ENCODE results near the gene ROBO2. TPM values are rescaled to one million over a fixed set of nuclear protein-coding genes. Genes with fewer than 3 reads are reported as not detected.

The ROBO2 gene
- total and polyA plus RNA-seq, 10 donors = 0.41 to 14.8 (median 5.2) TPM

GRCh38 chr3:77125966-77126365 is 86.1 kb downstream of the ROBO2 start:
- no peak for DNase-seq
- H3K4me3 ChIP-seq = no peak overlapping the region
- TF ChIP-seq POLR2AphosphoS5 (IDR thresholded peaks at IDR 0.05) (no peak), POLR2A (IDR thresholded peaks at IDR 0.05) (no peak), CTCF (IDR thresholded peaks at IDR 0.05 in 8 of 11, conservative IDR thresholded peaks at IDR 0.05 in 3 of 11) (no peak)
- H3K27ac ChIP-seq = no peak overlapping the region
- 64 to 75% (median 67%) methylated on average over 3 of the region's 3 CpGs for WGBS, 5 donors
- no peaks in the 10 kb centered on the region for H3K27me3 ChIP-seq (replicated peaks in 1 of 7)
- H3K9me3 ChIP-seq = peaks cover 0 to 4% (median 0%) of the 10 kb centered on the region in 8 donors
- H3K36me3 ChIP-seq = no peaks in the 10 kb centered on the region
- no peaks in the 10 kb centered on the region for H3K4me1 ChIP-seq
- intact Hi-C loops (cut with DNase I; ENCODE audit: low total_unique reads) = no loop called here

- intact Hi-C loops (cut with DNase I; ENCODE audit: low total_unique reads) = no loop called here
- Histone ChIP-seq H3K9me3 (peaks cover 0 to 32% (median 13%) of the 10 kb centered on the region in 8 donors), H3K27me3 (replicated peaks in 1 of 7) (no peaks in the 10 kb centered on the region), H3K4me3 (no peak overlapping the region), H3K36me3 (no peaks in the 10 kb centered on the region), H3K27ac (no peak overlapping the region), H3K4me1 (no peaks in the 10 kb centered on the region)
- DNase-seq = no peak
- WGBS, 5 donors = 79 to 92% (median 82%) methylated on average over 12 of the region's 12 CpGs
- TF ChIP-seq POLR2A (IDR thresholded peaks at IDR 0.05) = no peak
- no peak for TF ChIP-seq CTCF (IDR thresholded peaks at IDR 0.05 in 8 of 11, conservative IDR thresholded peaks at IDR 0.05 in 3 of 11)
- TF ChIP-seq POLR2AphosphoS5 (IDR thresholded peaks at IDR 0.05) = no peak
Observed at GRCh38 chr3:77134769-77135168, 94.9 kb downstream of the ROBO2 start.

- Histone ChIP-seq H3K4me3 (no peak overlapping the region), H3K27ac (no peak overlapping the region), H3K36me3 (no peaks in the 10 kb centered on the region), H3K27me3 (replicated peaks in 1 of 7) (no peaks in the 10 kb centered on the region), H3K4me1 (no peaks in the 10 kb centered on the region), H3K9me3 (peaks cover 0 to 32% (median 12%) of the 10 kb centered on the region in 8 donors)
- TF ChIP-seq CTCF (IDR thresholded peaks at IDR 0.05 in 8 of 11, conservative IDR thresholded peaks at IDR 0.05 in 3 of 11) = no peak
- no peak for TF ChIP-seq POLR2AphosphoS5 (IDR thresholded peaks at IDR 0.05)
- no peak for TF ChIP-seq POLR2A (IDR thresholded peaks at IDR 0.05)
- no peak for DNase-seq
- intact Hi-C loops (cut with DNase I; ENCODE audit: low total_unique reads) = no loop called here
- WGBS, 5 donors = 78 to 92% (median 85%) methylated on average over 5 of the region's 5 CpGs
Observed at GRCh38 chr3:77137559-77137958, 97.7 kb downstream of the ROBO2 start.

GRCh38 chr3:77139624-77140023 is 99.7 kb downstream of the ROBO2 start:
- WGBS, 5 donors = 62 to 75% (median 64%) methylated on average over 3 of the region's 3 CpGs
- intact Hi-C loops (cut with DNase I; ENCODE audit: low total_unique reads) = no loop called here
- no peak overlapping the region for H3K4me3 ChIP-seq

More at GRCh38 chr3:77139624-77140023, 99.7 kb downstream of the ROBO2 start:
- no peak for DNase-seq
- H3K9me3 ChIP-seq = peaks cover 0 to 27% (median 10%) of the 10 kb centered on the region in 8 donors
- no peak for TF ChIP-seq CTCF (IDR thresholded peaks at IDR 0.05 in 8 of 11, conservative IDR thresholded peaks at IDR 0.05 in 3 of 11)
- no peak for TF ChIP-seq POLR2A (IDR thresholded peaks at IDR 0.05)
- no peak for TF ChIP-seq POLR2AphosphoS5 (IDR thresholded peaks at IDR 0.05)
- H3K36me3 ChIP-seq = no peaks in the 10 kb centered on the region
- no peak overlapping the region for H3K27ac ChIP-seq
- H3K4me1 ChIP-seq = no peaks in the 10 kb centered on the region
- H3K27me3 ChIP-seq (replicated peaks in 1 of 7) = no peaks in the 10 kb centered on the region
